MM.1S (cell line): Measurements from ENCODE around the gene KRT23.

Source experiments
- EZH2 ChIP-seq: fragments of 300-600 bp; sonication (generic); optimal IDR thresholded peaks from 2 replicates; pipeline ENCODE3; 2017; ENCODE audit warnings: low read depth, mild to moderate bottlenecking, antibody characterized with exemption, low read length, mixed read lengths
- EZH2phosphoT487 ChIP-seq: fragments of 300-600 bp; sonication (generic); IDR thresholded peaks from 2 replicates; pipeline ENCODE4 v1.6.1; 2018; ENCODE audit warnings: antibody characterized with exemption, low read length
- TF ChIP-seq, protein P1 (sequence below): fragments of 300-600 bp; sonication (generic); IDR thresholded peaks from 2 replicates; pipeline ENCODE4 v1.5.1; 2016; ENCODE audit warnings: antibody characterized with exemption, low read length, mixed read lengths

DNA sequence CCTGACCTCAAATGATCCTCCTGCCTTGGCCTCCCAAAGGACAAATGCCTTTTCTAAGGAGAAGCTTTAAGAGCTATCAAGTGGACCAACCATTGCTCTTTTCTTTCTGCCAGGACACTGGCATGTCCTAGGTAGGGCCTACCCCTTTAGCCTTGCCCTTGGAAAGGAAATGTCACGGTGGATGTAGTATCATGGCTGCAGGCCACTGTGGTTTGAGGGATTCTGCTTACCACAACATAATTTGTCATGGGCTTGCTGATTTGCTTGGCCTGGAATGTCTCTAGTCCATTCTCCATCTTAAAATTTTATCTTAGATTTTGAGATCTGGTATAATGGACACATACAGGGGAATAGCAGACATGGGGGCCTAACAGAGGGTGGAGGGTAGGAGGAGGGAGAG lies 58.4 kb downstream of the KRT23 start:
- TF ChIP-seq, protein P1, sequence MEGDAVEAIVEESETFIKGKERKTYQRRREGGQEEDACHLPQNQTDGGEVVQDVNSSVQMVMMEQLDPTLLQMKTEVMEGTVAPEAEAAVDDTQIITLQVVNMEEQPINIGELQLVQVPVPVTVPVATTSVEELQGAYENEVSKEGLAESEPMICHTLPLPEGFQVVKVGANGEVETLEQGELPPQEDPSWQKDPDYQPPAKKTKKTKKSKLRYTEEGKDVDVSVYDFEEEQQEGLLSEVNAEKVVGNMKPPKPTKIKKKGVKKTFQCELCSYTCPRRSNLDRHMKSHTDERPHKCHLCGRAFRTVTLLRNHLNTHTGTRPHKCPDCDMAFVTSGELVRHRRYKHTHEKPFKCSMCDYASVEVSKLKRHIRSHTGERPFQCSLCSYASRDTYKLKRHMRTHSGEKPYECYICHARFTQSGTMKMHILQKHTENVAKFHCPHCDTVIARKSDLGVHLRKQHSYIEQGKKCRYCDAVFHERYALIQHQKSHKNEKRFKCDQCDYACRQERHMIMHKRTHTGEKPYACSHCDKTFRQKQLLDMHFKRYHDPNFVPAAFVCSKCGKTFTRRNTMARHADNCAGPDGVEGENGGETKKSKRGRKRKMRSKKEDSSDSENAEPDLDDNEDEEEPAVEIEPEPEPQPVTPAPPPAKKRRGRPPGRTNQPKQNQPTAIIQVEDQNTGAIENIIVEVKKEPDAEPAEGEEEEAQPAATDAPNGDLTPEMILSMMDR, result no peak
- TF ChIP-seq EZH2phosphoT487 (no peak), EZH2 (no peak)
